Pancreas (tissue), 10 donors: Measurements from ENCODE around the gene LYZL1. TPM values are rescaled to one million over a fixed set of nuclear protein-coding genes. Genes with fewer than 3 reads are reported as not detected.
A peak's percentile ranks its signal among the peaks of the same experiment; 100 is the strongest.

Experiments used
- ATAC-seq, 4 donors: fragments of 200-7000 bp; cut with Tn5 transposase; one replicate each; pipeline versions ENCODE4 v1.8.0 to v1.9.1; 2020; ENCODE audit warnings: mild to moderate bottlenecking in 4 of 4, moderate library complexity in 4 of 4
- DNase-seq, 6 donors: peaks; one replicate each; pipeline ENCODE4 v3.0.0-alpha.2; 2020
- FAIRE-seq: peaks from 2 replicates; lab custom pipeline; 2012; peaks lifted over from hg19 to GRCh38; lab: Jason Lieb, UNC
- H3K27ac ChIP-seq, 4 donors: fragments of 200-600 bp; sonication (generic); 1 replicate in 3 of 4; 2 replicates in 1 of 4; pipeline versions ENCODE4 v1.5.0 to v1.8.0; 2020
- H3K27me3 ChIP-seq, 4 donors: fragments of 200-600 bp; one replicate each; pipeline ENCODE4 v1.8.0; 2021
- H3K36me3 ChIP-seq, 3 donors: fragments of 200-600 bp; sonication (generic) in 1 of 3; one replicate each; pipeline versions ENCODE4 v1.5.0 to v1.8.0; 2020 to 2021
- H3K4me1 ChIP-seq, 3 donors: fragments of 200-600 bp; one replicate each; pipeline ENCODE4 v1.8.0; 2021
- H3K4me3 ChIP-seq, 4 donors: fragments of 200-600 bp; sonication (generic) in 2 of 4; one replicate each; pipeline versions ENCODE4 v1.5.0 to v1.8.0; 2020 to 2021
- H3K9me3 ChIP-seq, 4 donors: fragments of 200-600 bp; one replicate each; pipeline ENCODE4 v1.8.0; 2021
- CTCF ChIP-seq, 4 donors: fragments of 200-600 bp; sonication (generic) in 3 of 4; IDR thresholded peaks; one replicate each; pipeline versions ENCODE4 v1.5.0 to v1.8.0; 2021; ENCODE audit warnings: antibody characterized with exemption in 4 of 4
- WGBS, 2 donors: extraction: QIAGEN DNeasy Blood & Tissue Kit; methylation state at CpG; one replicate each; pipeline ENCODE4 v1.1.7; 2013; 5-methylcytosine and 5-hydroxymethylcytosine counted together
- intact Hi-C, 3 donors: fragments of 100-400 bp; cut with DNase I; formaldehyde crosslinking; loops; one replicate each; pipeline versions ENCODE4 v1.11.1 to v1.14.2; 2022
- polyA plus RNA-seq, 2 donors: library from polyadenylated mRNA; stranded (reverse); fragments of 200-250 nt; gene quantifications; one replicate each; pipeline ENCODE4 v1.2.3, GENCODE V29; 2013
- total RNA-seq, 6 donors: library from RNA; stranded (reverse); fragmentation: NEBNext Ultra II Directional in 4 of 6; extraction: Animal tissue kit (Norgen Biotek cat#: 25700) in 4 of 6; gene quantifications; one replicate each; pipeline versions ENCODE4 v1.2.1 to v1.2.4, GENCODE V29; 2021 to 2023
- donor health status: healthy with polysubstance abuse.
- donor health status: DM: no; HTN: no; CAD: no; lungs with moderate emphysema.
- donor health status: DM: no; HTN: no; CAD: no.
- donor health status: control.
- donor health status: control.
- donor health status: Bipolar disorder and iron deficiency.
- donor health status: DM: yes; HTN: yes; CAD: no.
- donor health status: DM: no; HTN: no; CAD: no.
- donor health status: DM: no; HTN: no; CAD: no.
- donor health status: DM: yes; HTN: yes; CAD: no.

The LYZL1 gene
- total and polyA plus RNA-seq, 8 donors, result not detected

GRCh38 chr10:29301359-29301910 is 12.6 kb downstream of the LYZL1 start:
- WGBS, 2 donors, result 82 to 88% methylated on average over 1 of the region's 1 CpG
- Histone ChIP-seq H3K36me3 (no peaks in the 10 kb centered on the region), H3K27me3 (no peaks in the 10 kb centered on the region), H3K4me3 (no peak overlapping the region), H3K4me1 (no peaks in the 10 kb centered on the region), H3K9me3 (no peaks in the 10 kb centered on the region), H3K27ac (no peak overlapping the region)
- DNase-seq (no peak), FAIRE-seq (no peak), ATAC-seq (no peak)
- TF ChIP-seq CTCF (IDR thresholded peaks at IDR 0.05), result no peak
- intact Hi-C loops, result loop anchor here in 1 of 3 donors (10.0 kb wide), 2 partner anchors 637 to 667 kb away; no protein-coding TSS in a partner anchor

- H3K27ac ChIP-seq, result no peak overlapping the region
- no peaks in the 10 kb centered on the region for H3K9me3 ChIP-seq
- no peak for TF ChIP-seq CTCF (IDR thresholded peaks at IDR 0.05)
- no peak overlapping the region for H3K4me3 ChIP-seq
- intact Hi-C loops, result loop anchor here in 1 of 3 donors (10.0 kb wide), 2 partner anchors 638 to 668 kb away; no protein-coding TSS in a partner anchor
- no peaks in the 10 kb centered on the region for H3K27me3 ChIP-seq
- no peaks in the 10 kb centered on the region for H3K4me1 ChIP-seq
- WGBS, 2 donors, result 84 to 94% methylated on average over 10 of the region's 10 CpGs
- DNase-seq (no peak), ATAC-seq (no peak), FAIRE-seq (no peak)
- H3K36me3 ChIP-seq, result no peaks in the 10 kb centered on the region
Observed at GRCh38 chr10:29302499-29302898, 13.6 kb downstream of the LYZL1 start.

GRCh38 chr10:29304264-29304994 is 15.6 kb downstream of the LYZL1 start:
- intact Hi-C loops, result loop anchor here in 1 of 3 donors (10.0 kb wide), 2 partner anchors 640 to 670 kb away; no protein-coding TSS in a partner anchor
- no peak overlapping the region for H3K27ac ChIP-seq
- peak in 4 of 6 donors; percentile 32 to 69 (median 38) for DNase-seq
- WGBS, 2 donors, result 14 to 22% methylated on average over 6 of the region's 6 CpGs
- ATAC-seq, result peak; percentile 89 to 96 (median 95)
- no peak for FAIRE-seq
- H3K36me3 ChIP-seq, result no peaks in the 10 kb centered on the region
- H3K4me3 ChIP-seq, result no peak overlapping the region
- no peaks in the 10 kb centered on the region for H3K27me3 ChIP-seq
- no peaks in the 10 kb centered on the region for H3K9me3 ChIP-seq
- peak; percentile 42 to 72 (median 64) for TF ChIP-seq CTCF (IDR thresholded peaks at IDR 0.05)
- H3K4me1 ChIP-seq, result no peaks in the 10 kb centered on the region

- no peak overlapping the region for H3K4me3 ChIP-seq
- WGBS, 2 donors, result 58 to 65% methylated on average over 2 of the region's 2 CpGs
Observed at GRCh38 chr10:29304995-29305335, 16.1 kb downstream of the LYZL1 start.

More at GRCh38 chr10:29304995-29305335, 16.1 kb downstream of the LYZL1 start:
- FAIRE-seq (no peak), ATAC-seq (no peak), DNase-seq (no peak)
- intact Hi-C loops, result loop anchor here in 1 of 3 donors (10.0 kb wide), 2 partner anchors 640 to 670 kb away; no protein-coding TSS in a partner anchor
- H3K4me1 ChIP-seq, result no peaks in the 10 kb centered on the region
- H3K36me3 ChIP-seq, result no peaks in the 10 kb centered on the region
- H3K27ac ChIP-seq, result no peak overlapping the region
- no peaks in the 10 kb centered on the region for H3K27me3 ChIP-seq
- no peak for TF ChIP-seq CTCF (IDR thresholded peaks at IDR 0.05)
- H3K9me3 ChIP-seq, result no peaks in the 10 kb centered on the region
